Neuronal stem cell (in vitro differentiated cells): ENCODE measurements around the gene RNF167.

Experiments
- DNase-seq: peaks from one replicate; pipeline ENCODE4 v3.0.0-alpha.2; 2013; ENCODE audit warnings: low spot score
- H2AFZ ChIP-seq: one replicate; pipeline ENCODE4 v1.6.1; 2013; ENCODE audit warnings: mild to moderate bottlenecking, low read length, inconsistent platforms
- H2AK5ac ChIP-seq: 2 replicates; pipeline ENCODE4 v1.6.1; 2013; ENCODE audit warnings: low read depth, mild to moderate bottlenecking, inconsistent platforms, low read length, moderate library complexity, mixed read lengths
- H2BK120ac ChIP-seq: 2 replicates; pipeline ENCODE4 v1.6.1; 2013; ENCODE audit warnings: low read depth, mild to moderate bottlenecking, inconsistent platforms, low read length, moderate library complexity, mixed read lengths
- H2BK12ac ChIP-seq: one replicate; pipeline ENCODE4 v1.6.1; 2013; ENCODE audit warnings: low read length, inconsistent platforms
- H2BK15ac ChIP-seq: 2 replicates; pipeline ENCODE4 v1.6.1; 2013; ENCODE audit warnings: mild to moderate bottlenecking, low read length, inconsistent platforms, mixed read lengths
- H2BK5ac ChIP-seq: one replicate; pipeline ENCODE4 v1.6.1; 2013; ENCODE audit warnings: inconsistent platforms, mild to moderate bottlenecking, low read length, moderate library complexity
- H3K14ac ChIP-seq: one replicate; pipeline ENCODE4 v1.6.1; 2013; ENCODE audit warnings: low read length, inconsistent platforms
- H3K18ac ChIP-seq: 2 replicates; pipeline ENCODE4 v1.6.1; 2013; ENCODE audit warnings: low read length, inconsistent platforms
- H3K23ac ChIP-seq: 2 replicates; pipeline ENCODE4 v1.6.1; 2013; ENCODE audit warnings: low read depth, mild to moderate bottlenecking, mixed read lengths, low read length, inconsistent platforms; ENCODE audit not compliant: poor library complexity
- H3K27ac ChIP-seq: replicated peaks from 3 replicates; pipeline ENCODE4 v1.5.1; 2013; ENCODE audit warnings: low read length, inconsistent platforms
- H3K27me3 ChIP-seq, 3 experiments: 2 replicates each; pipeline ENCODE4 v1.6.1; 2013; ENCODE audit warnings: low read length in 3 of 3, mild to moderate bottlenecking in 2 of 3, inconsistent platforms in 1 of 3, low read depth in 1 of 3, mixed read lengths in 1 of 3, moderate library complexity in 1 of 3; ENCODE audit not compliant: control insufficient read depth in 3 of 3, insufficient read depth in 3 of 3
- H3K36me3 ChIP-seq, 2 donors: replicated peaks in 1 of 2; 2 replicates each; pipeline ENCODE4 v1.6.1; 2013; ENCODE audit warnings: low read length in 2 of 2; ENCODE audit not compliant: control insufficient read depth in 2 of 2, insufficient read depth in 2 of 2
- H3K4ac ChIP-seq: 2 replicates; pipeline ENCODE4 v1.6.1; 2013; ENCODE audit warnings: inconsistent platforms, mild to moderate bottlenecking, low read length, moderate library complexity
- H3K4me1 ChIP-seq, 2 donors: 1 replicate in 1 of 2; 2 replicates in 1 of 2; pipeline ENCODE4 v1.6.1; 2013; ENCODE audit warnings: low read length in 2 of 2, low read depth in 1 of 2; ENCODE audit not compliant: control insufficient read depth in 2 of 2, insufficient read depth in 1 of 2
- H3K4me2 ChIP-seq: one replicate; pipeline ENCODE4 v1.6.1; 2013; ENCODE audit warnings: mild to moderate bottlenecking, low read length, inconsistent platforms; ENCODE audit not compliant: insufficient read depth, poor library complexity, severe bottlenecking
- H3K4me3 ChIP-seq, 2 donors: 2 replicates each; pipeline ENCODE4 v1.5.1; 2013; ENCODE audit warnings: low read length in 2 of 2, mild to moderate bottlenecking in 2 of 2, inconsistent platforms in 1 of 2, moderate library complexity in 1 of 2
- H3K79me1 ChIP-seq: one replicate; pipeline ENCODE4 v1.6.1; 2013; ENCODE audit warnings: low read depth, mild to moderate bottlenecking, inconsistent platforms, low read length, moderate library complexity
- H3K9ac ChIP-seq: one replicate; pipeline ENCODE4 v1.6.1; 2013; ENCODE audit warnings: mild to moderate bottlenecking, low read depth, low read length, inconsistent platforms; ENCODE audit not compliant: poor library complexity
- H3K9me3 ChIP-seq, 2 donors: replicated peaks in 1 of 2; 2 replicates each; pipeline versions ENCODE3 to v1.6.1; 2013; ENCODE audit warnings: low read length in 2 of 2, mild to moderate bottlenecking in 2 of 2, inconsistent platforms in 1 of 2, low read depth in 1 of 2, mixed read lengths in 1 of 2, moderate library complexity in 1 of 2; ENCODE audit not compliant: control insufficient read depth in 2 of 2, insufficient read depth in 1 of 2
- H4K8ac ChIP-seq: one replicate; pipeline ENCODE4 v1.6.1; 2013; ENCODE audit warnings: low read depth, mild to moderate bottlenecking, inconsistent platforms, low read length, moderate library complexity
- H4K91ac ChIP-seq: one replicate; pipeline ENCODE4 v1.6.1; 2013; ENCODE audit warnings: low read length, low read depth, mild to moderate bottlenecking, inconsistent platforms; ENCODE audit not compliant: poor library complexity
- WGBS, 2 donors: extraction: QIAGEN DNeasy Blood & Tissue Kit; methylation state at CpG; one replicate each; pipeline ENCODE4 v1.1.7; 2013; ENCODE audit warnings: missing lambda C conversion rate in 2 of 2, mixed read lengths in 1 of 2; ENCODE audit not compliant: insufficient read length in 2 of 2, insufficient replicate concordance in 1 of 2; ENCODE audit errors: extremely low coverage in 2 of 2; 5-methylcytosine and 5-hydroxymethylcytosine counted together

RNF167 gene

DNA sequence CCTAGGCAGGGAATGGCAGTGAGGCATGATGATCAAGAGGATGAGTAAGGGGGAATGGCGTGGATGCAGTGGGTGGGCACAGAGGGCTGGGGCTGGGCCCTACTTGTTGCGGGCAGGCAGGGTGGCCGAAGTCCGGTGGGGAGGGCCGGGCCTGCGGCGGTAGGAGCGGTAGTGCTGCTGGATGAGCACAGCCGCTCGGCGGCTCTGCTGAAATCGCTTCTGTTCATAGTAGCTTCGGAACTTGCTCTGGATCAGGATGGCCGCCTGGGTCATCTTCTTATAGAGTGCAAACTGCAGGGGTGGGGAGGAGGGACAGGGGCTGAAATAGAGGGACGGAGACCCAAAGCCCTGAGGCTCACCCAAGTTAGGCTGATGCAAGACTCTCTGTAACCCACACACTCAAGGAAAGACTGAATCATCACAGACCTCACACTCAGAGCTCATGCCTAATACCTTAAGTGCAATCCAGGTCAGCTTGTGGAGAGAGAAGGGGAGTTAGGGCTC, 29.0 kb downstream of the RNF167 start:
- peak overlapping the region; percentile 84 for H2AFZ ChIP-seq
- no peak overlapping the region for H4K91ac ChIP-seq
- H2BK15ac ChIP-seq = peak overlapping the region; percentile 96
- H3K27ac ChIP-seq = peak overlapping the region; percentile 82
- peak overlapping the region; percentile 59 for H2AK5ac ChIP-seq
- peak overlapping the region; percentile 97 for H2BK5ac ChIP-seq
- H3K9ac ChIP-seq = peak overlapping the region; percentile 94
- peaks cover 2% of the 10 kb centered on the region for H3K79me1 ChIP-seq
- peaks cover 9 to 28% of the 10 kb centered on the region in 2 donors for H3K36me3 ChIP-seq
- no peaks in the 10 kb centered on the region for H3K27me3 ChIP-seq
- no peak overlapping the region for H2BK12ac ChIP-seq
- whole genome bisulfite sequencing, 2 donors = no CpG with 5 or more reads among the region's 15 CpGs
- peak overlapping the region; percentile 80 for H3K4me2 ChIP-seq
- H2BK120ac ChIP-seq = no peak overlapping the region
- H3K4me3 ChIP-seq = peak overlapping the region; percentile 67 to 85
- no peak overlapping the region for H3K23ac ChIP-seq
- peaks cover 6 to 15% of the 10 kb centered on the region in 2 donors for H3K4me1 ChIP-seq
- H3K9me3 ChIP-seq = peaks cover 3 to 9% of the 10 kb centered on the region in 2 donors
- peak overlapping the region; percentile 11 for H3K14ac ChIP-seq
- peak overlapping the region; percentile 52 for H4K8ac ChIP-seq
- peak overlapping the region; percentile 99 for H3K18ac ChIP-seq
- H3K4ac ChIP-seq = no peak overlapping the region
- DNase-seq = no peak

DNA sequence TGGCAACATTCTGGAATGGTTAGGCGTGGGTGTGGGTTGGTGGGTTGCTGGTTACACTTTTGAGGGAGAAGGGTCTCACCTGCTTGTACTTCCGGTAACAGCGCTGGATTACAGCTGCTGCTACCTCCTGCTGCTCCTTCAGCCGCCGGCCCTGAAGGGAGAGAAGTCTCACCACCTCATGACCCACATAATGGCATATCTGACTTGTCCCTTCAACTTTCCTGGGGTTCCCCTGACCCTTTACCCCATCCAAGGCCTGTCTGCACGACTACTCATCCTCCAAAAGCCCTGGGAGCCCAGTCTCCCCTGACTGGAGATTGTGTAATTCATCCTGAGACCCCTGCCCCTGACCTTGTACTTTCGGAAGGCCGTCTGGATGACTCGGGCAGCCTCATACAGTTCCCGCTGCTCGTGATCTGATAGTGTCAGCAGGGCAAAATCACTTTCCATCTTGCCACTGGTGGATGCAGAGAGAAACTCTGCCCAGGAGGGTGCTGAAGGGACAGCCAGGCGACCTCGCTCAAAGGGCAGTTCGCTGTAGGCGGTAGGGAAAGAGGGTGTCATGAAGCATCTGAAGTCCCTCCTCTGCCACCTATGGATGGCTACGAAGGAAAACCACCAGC, 29.6 kb downstream of the RNF167 start:
- no peak overlapping the region for H2AK5ac ChIP-seq
- WGBS, 2 donors = no CpG with 5 or more reads among the region's 16 CpGs
- H2BK120ac ChIP-seq = no peak overlapping the region
- no peak overlapping the region for H3K14ac ChIP-seq
- H3K27ac ChIP-seq = no peak overlapping the region
- no peak overlapping the region for H3K23ac ChIP-seq
- DNase-seq = no peak
- peaks cover 11 to 28% of the 10 kb centered on the region in 2 donors for H3K36me3 ChIP-seq
- H3K27me3 ChIP-seq = no peaks in the 10 kb centered on the region
- peak overlapping the region; percentile 10 to 67 for H3K4me3 ChIP-seq
- no peak overlapping the region for H3K4me2 ChIP-seq
- peaks cover 6 to 15% of the 10 kb centered on the region in 2 donors for H3K4me1 ChIP-seq
- peaks cover 5 to 9% of the 10 kb centered on the region in 2 donors for H3K9me3 ChIP-seq
- H3K4ac ChIP-seq = no peak overlapping the region
- H3K18ac ChIP-seq = no peak overlapping the region
- no peak overlapping the region for H4K8ac ChIP-seq
- peaks cover 2% of the 10 kb centered on the region for H3K79me1 ChIP-seq
- no peak overlapping the region for H2AFZ ChIP-seq
- H4K91ac ChIP-seq = no peak overlapping the region
- H2BK5ac ChIP-seq = no peak overlapping the region
- no peak overlapping the region for H2BK15ac ChIP-seq
- H2BK12ac ChIP-seq = no peak overlapping the region
- H3K9ac ChIP-seq = no peak overlapping the region

DNA sequence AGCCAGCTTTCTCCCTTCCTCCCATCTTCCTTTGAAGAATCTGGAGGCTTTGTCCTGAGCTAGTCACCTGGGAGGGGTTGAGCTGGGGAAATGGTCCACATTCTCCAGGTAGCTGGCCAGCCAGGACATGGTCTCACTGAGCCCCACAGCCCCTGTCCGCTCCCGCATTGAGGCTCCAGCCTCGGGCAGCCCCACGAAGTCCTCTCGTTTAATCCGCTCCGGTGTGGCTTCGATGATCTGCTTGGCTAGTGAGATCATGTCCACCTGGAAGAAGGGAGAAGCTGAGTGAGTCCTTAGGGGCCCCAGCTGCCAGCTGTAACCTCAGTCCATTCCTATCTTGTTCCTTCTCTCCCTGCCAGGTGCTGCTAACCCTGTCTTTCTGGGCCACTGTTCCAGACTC, 30.2 kb downstream of the RNF167 start:
- no peak overlapping the region for H2BK120ac ChIP-seq
- H4K8ac ChIP-seq = no peak overlapping the region
- no peak overlapping the region for H3K4ac ChIP-seq
- H3K27ac ChIP-seq = no peak overlapping the region
- no peak overlapping the region for H3K14ac ChIP-seq
- no peak overlapping the region for H3K23ac ChIP-seq
- peaks cover 5 to 6% of the 10 kb centered on the region in 2 donors for H3K9me3 ChIP-seq
- no peak overlapping the region for H4K91ac ChIP-seq
- H3K36me3 ChIP-seq = peaks cover 11 to 25% of the 10 kb centered on the region in 2 donors
- H2AK5ac ChIP-seq = no peak overlapping the region
- H2BK12ac ChIP-seq = no peak overlapping the region
- no CpG with 5 or more reads among the region's 8 CpGs for WGBS, 2 donors
- no peak overlapping the region for H3K4me3 ChIP-seq
- no peak overlapping the region for H3K18ac ChIP-seq
- no peaks in the 10 kb centered on the region for H3K27me3 ChIP-seq
- no peak overlapping the region for H3K9ac ChIP-seq
- H2BK15ac ChIP-seq = no peak overlapping the region
- H3K4me2 ChIP-seq = no peak overlapping the region
- peaks cover 6 to 15% of the 10 kb centered on the region in 2 donors for H3K4me1 ChIP-seq
- no peak overlapping the region for H2BK5ac ChIP-seq
- no peak overlapping the region for H2AFZ ChIP-seq
- peaks cover 2% of the 10 kb centered on the region for H3K79me1 ChIP-seq
- no peak for DNase-seq

DNA sequence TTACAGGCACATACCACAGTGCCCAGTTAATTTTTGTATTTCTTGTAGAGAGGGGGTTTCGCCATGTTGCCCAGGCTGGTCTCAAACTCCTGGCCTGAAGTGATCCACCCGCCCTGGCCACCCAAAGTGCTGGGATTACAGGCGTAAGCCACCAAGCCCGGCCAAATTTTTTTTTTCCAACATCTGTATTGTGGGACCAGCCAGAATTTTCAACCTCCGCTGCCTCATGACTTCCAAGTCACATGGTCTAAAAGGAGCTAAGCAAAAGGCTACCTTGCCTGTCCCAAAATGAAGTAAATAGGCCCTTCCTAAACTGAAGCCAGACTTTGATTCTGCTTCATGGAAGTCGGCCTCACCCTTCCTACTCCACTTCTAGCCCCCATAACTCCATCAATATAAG, 31.8 kb downstream of the RNF167 start:
- H2BK15ac ChIP-seq = no peak overlapping the region
- H2BK5ac ChIP-seq = no peak overlapping the region
- peaks cover 4 to 11% of the 10 kb centered on the region in 2 donors for H3K4me1 ChIP-seq
- no peak overlapping the region for H3K18ac ChIP-seq
- no peak overlapping the region for H3K4me2 ChIP-seq
- no peak overlapping the region for H2AK5ac ChIP-seq
- H3K14ac ChIP-seq = no peak overlapping the region
- no CpG with 5 or more reads among the region's 6 CpGs for WGBS, 2 donors
- no peaks in the 10 kb centered on the region for H3K27me3 ChIP-seq
- no peak overlapping the region for H3K27ac ChIP-seq
- H2AFZ ChIP-seq = no peak overlapping the region
- H3K36me3 ChIP-seq = peaks cover 7 to 20% of the 10 kb centered on the region in 2 donors
- no peak overlapping the region for H3K23ac ChIP-seq
- no peak overlapping the region for H3K9ac ChIP-seq
- H4K91ac ChIP-seq = no peak overlapping the region
- DNase-seq = no peak
- H3K9me3 ChIP-seq = peaks cover 0 to 1% of the 10 kb centered on the region in 2 donors
- H2BK12ac ChIP-seq = no peak overlapping the region
- peaks cover 2% of the 10 kb centered on the region for H3K79me1 ChIP-seq
- no peak overlapping the region for H3K4me3 ChIP-seq
- H3K4ac ChIP-seq = no peak overlapping the region
- no peak overlapping the region for H2BK120ac ChIP-seq
- no peak overlapping the region for H4K8ac ChIP-seq
